HG03378 (cell line): ENCODE measurements around the gene LSM14B.
"Not testable (repeated sequence)": the region's sequence is repeated elsewhere in the genome, so short reads cannot be mapped to it uniquely, and the experiment has no call there.

Experiments used
- ATAC-seq: cut with Tn5 transposase; IDR thresholded peaks from one replicate; pipeline ENCODE4 v1.9.1; 2021; ENCODE audit warnings: mild to moderate bottlenecking, moderate library complexity; ENCODE audit not compliant: unreplicated experiment

The LSM14B gene

GRCh38 chr20:62143957-62144825, 21.9 kb downstream of the LSM14B start:
- ATAC-seq = no peak

- ATAC-seq = no peak
Measured at GRCh38 chr20:62145688-62146018, 23.4 kb downstream of the LSM14B start.

GRCh38 chr20:62146019-62146755, 23.9 kb downstream of the LSM14B start:
- no peak for ATAC-seq

GRCh38 chr20:62147125-62147524, 24.9 kb downstream of the LSM14B start:
- no peak for ATAC-seq

GRCh38 chr20:62147528-62147927, 25.3 kb downstream of the LSM14B start:
- ATAC-seq = no peak

GRCh38 chr20:62148383-62148782, 26.1 kb downstream of the LSM14B start:
- not testable (repeated sequence) for ATAC-seq

GRCh38 chr20:62148908-62149314, 26.6 kb downstream of the LSM14B start:
- no peak for ATAC-seq

GRCh38 chr20:62149532-62150309, 27.4 kb downstream of the LSM14B start:
- ATAC-seq = no peak

- no peak for ATAC-seq
Measured at GRCh38 chr20:62150310-62150575, 28.0 kb downstream of the LSM14B start.

- no peak for ATAC-seq
Measured at GRCh38 chr20:62151225-62151624, 28.9 kb downstream of the LSM14B start.

GRCh38 chr20:62151835-62152364, 29.6 kb downstream of the LSM14B start:
- no peak for ATAC-seq

GRCh38 chr20:62155428-62156253, 33.4 kb downstream of the LSM14B start:
- no peak for ATAC-seq

GRCh38 chr20:62156254-62156556, 33.9 kb downstream of the LSM14B start:
- ATAC-seq = no peak

- ATAC-seq = no peak
Measured at GRCh38 chr20:62156592-62157386, 34.5 kb downstream of the LSM14B start.

GRCh38 chr20:62157387-62158087, 35.3 kb downstream of the LSM14B start:
- ATAC-seq = no peak

- no peak for ATAC-seq
Measured at GRCh38 chr20:62158088-62158400, 35.8 kb downstream of the LSM14B start.

- ATAC-seq = no peak
Measured at GRCh38 chr20:62158541-62158940, 36.3 kb downstream of the LSM14B start.

- no peak for ATAC-seq
Measured at GRCh38 chr20:62159052-62159451, 36.8 kb downstream of the LSM14B start.

- ATAC-seq = no peak
Measured at GRCh38 chr20:62159839-62160238, 37.6 kb downstream of the LSM14B start.

- no peak for ATAC-seq
Measured at GRCh38 chr20:62160253-62160652, 38.0 kb downstream of the LSM14B start.
